Measurements from ENCODE around the gene ZNF18.
"Not testable (repeated sequence)": the region's sequence is repeated elsewhere in the genome, so short reads cannot be mapped to it uniquely, and the experiment has no call there.

The ZNF18 gene

DNA sequence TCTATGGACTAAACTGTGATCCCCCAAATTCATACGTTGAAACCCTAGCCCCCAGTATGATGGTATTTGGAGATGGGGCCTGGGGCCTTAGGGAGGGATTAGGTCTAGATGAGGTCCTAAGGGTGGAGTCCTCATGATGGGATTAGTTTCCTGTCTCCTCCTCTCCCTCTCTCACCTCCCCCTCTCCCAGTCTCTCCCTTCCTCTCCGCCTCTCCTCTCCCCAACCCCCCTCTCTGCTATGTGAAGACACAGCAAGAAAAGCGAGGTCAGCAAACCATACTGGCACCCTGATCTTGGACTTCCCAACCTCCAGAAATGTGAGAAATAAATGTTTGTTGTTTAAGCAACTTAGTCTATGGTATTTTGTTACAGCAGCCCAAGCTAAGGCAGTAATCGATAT lies 15.4 kb downstream of the ZNF18 start:
- Histone ChIP-seq H3K27me3 (ENCODE audit: insufficient read depth, low read depth, severe bottlenecking) (no peaks in the 10 kb centered on the region), H3K9me3 (ENCODE audit: severe bottlenecking) (no peaks in the 10 kb centered on the region), H3K27ac (no peak overlapping the region), H3K36me3 (no peaks in the 10 kb centered on the region; the same call in 1 of the 2 replicates), H3K4me3 (ENCODE audit: low read depth, low read length) (no peak overlapping the region)
- no peak for DNase-seq
- TF ChIP-seq, protein P1, sequence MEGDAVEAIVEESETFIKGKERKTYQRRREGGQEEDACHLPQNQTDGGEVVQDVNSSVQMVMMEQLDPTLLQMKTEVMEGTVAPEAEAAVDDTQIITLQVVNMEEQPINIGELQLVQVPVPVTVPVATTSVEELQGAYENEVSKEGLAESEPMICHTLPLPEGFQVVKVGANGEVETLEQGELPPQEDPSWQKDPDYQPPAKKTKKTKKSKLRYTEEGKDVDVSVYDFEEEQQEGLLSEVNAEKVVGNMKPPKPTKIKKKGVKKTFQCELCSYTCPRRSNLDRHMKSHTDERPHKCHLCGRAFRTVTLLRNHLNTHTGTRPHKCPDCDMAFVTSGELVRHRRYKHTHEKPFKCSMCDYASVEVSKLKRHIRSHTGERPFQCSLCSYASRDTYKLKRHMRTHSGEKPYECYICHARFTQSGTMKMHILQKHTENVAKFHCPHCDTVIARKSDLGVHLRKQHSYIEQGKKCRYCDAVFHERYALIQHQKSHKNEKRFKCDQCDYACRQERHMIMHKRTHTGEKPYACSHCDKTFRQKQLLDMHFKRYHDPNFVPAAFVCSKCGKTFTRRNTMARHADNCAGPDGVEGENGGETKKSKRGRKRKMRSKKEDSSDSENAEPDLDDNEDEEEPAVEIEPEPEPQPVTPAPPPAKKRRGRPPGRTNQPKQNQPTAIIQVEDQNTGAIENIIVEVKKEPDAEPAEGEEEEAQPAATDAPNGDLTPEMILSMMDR (IDR thresholded peaks at IDR 0.05; ENCODE audit: low read depth, low read length) = no peak

GRCh38 chr17:11980813-11981212 lies 16.5 kb downstream of the ZNF18 start:
- no peak for DNase-seq
- Histone ChIP-seq H3K9me3 (ENCODE audit: severe bottlenecking) (no peaks in the 10 kb centered on the region), H3K36me3 (no peaks in the 10 kb centered on the region; the same call in 1 of the 2 replicates), H3K27me3 (ENCODE audit: insufficient read depth, low read depth, severe bottlenecking) (no peaks in the 10 kb centered on the region), H3K27ac (no peak overlapping the region), H3K4me3 (ENCODE audit: low read depth, low read length) (no peak overlapping the region)
- TF ChIP-seq, protein P1 (IDR thresholded peaks at IDR 0.05; ENCODE audit: low read depth, low read length) = no peak

GRCh38 chr17:11979795-11980194 lies 17.5 kb downstream of the ZNF18 start:
- no peak for DNase-seq

DNA sequence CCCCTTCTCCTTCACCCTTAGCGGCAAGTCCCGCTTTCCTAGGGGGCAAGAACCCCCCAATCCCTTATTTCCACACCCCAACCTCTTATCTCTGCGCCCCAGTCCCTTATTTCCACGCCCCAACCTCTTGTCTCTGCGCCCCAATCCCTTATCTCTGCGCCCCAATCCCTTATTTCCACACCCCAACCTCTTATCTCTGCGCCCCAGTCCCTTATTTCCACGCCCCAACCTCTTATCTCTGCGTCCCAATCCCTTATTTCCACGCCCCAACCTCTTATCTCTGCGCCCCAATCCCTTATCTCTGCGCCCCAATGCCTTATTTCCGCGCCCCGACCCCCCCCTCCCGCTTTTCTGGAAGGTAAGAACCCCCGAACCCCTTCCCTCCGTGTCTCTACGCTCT lies 24.5 kb downstream of the ZNF18 start:
- H3K27me3 ChIP-seq (ENCODE audit: insufficient read depth, low read depth, severe bottlenecking); DNase-seq; H3K9me3 ChIP-seq (ENCODE audit: severe bottlenecking); H3K4me3 ChIP-seq (ENCODE audit: low read depth, low read length); H3K36me3 ChIP-seq; H3K27ac ChIP-seq: not testable (repeated sequence)

More at GRCh38 chr17:11979795-11980194, 17.5 kb downstream of the ZNF18 start:
- Histone ChIP-seq H3K36me3 (no peaks in the 10 kb centered on the region; the same call in 1 of the 2 replicates), H3K9me3 (ENCODE audit: severe bottlenecking) (no peaks in the 10 kb centered on the region), H3K27ac (no peak overlapping the region), H3K4me3 (ENCODE audit: low read depth, low read length) (no peak overlapping the region), H3K27me3 (ENCODE audit: insufficient read depth, low read depth, severe bottlenecking) (no peaks in the 10 kb centered on the region)
- TF ChIP-seq, protein P1 (IDR thresholded peaks at IDR 0.05; ENCODE audit: low read depth, low read length) = no peak

DNA sequence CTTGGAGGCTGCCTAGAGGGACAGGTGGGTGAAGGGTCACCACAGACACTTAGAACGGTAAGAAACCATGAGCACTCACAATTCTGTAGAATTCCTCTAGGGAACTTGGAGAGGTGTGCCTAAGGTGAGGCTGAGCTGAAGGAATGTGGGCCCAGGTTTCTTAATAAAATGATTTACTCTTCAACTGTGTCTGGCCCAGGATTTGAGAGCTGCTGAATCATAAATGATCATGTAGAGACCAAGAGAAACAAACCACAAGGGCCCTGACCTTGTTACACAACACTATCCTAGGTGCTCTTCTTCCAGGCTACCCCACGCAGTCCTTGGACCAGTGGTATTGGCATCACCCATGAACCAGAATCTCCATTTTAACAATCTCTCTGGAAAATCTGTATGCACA lies 27.7 kb downstream of the ZNF18 start:
- H3K9me3 ChIP-seq (ENCODE audit: severe bottlenecking) = no peaks in the 10 kb centered on the region
- H3K36me3 ChIP-seq = no peaks in the 10 kb centered on the region
- H3K27ac ChIP-seq = no peak overlapping the region
- H3K27me3 ChIP-seq (ENCODE audit: insufficient read depth, low read depth, severe bottlenecking) = no peaks in the 10 kb centered on the region
- TF ChIP-seq, protein P1 (IDR thresholded peaks at IDR 0.05; ENCODE audit: low read depth, low read length) = no peak
- no peak for DNase-seq
- H3K4me3 ChIP-seq (ENCODE audit: low read depth, low read length) = no peak overlapping the region

DNA sequence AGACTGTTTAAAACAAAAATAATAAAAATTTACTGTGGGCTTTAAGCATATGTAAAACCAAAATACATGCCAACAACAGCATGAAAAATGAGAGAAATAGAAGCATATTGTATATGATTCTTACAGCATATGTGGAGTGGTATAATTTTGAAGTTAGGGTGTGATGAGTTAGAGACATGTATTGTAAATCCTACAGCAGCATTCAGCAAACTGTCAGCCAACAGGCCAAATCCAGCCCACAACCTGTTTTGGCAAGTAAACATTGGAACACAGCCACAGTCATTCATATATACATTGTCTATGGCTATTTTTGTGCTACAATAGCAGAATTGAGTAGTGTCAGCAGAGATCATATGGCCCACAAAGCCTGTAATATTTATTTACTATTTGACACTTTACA lies 42.3 kb downstream of the ZNF18 start:
- no peak for DNase-seq
- Histone ChIP-seq H3K27ac (no peak overlapping the region), H3K27me3 (ENCODE audit: insufficient read depth, low read depth, severe bottlenecking) (no peaks in the 10 kb centered on the region), H3K36me3 (no peaks in the 10 kb centered on the region), H3K9me3 (ENCODE audit: severe bottlenecking) (no peaks in the 10 kb centered on the region), H3K4me3 (ENCODE audit: low read depth, low read length) (no peak overlapping the region)
- TF ChIP-seq, protein P1 (IDR thresholded peaks at IDR 0.05; ENCODE audit: low read depth, low read length) = no peak

All from WERI-Rb-1 (cell line).